HepG2 (cell line): ENCODE data around the gene TK1. TPM values are rescaled to one million over a fixed set of nuclear protein-coding genes. Genes with fewer than 3 reads are reported as not detected.
A peak's percentile ranks its signal among the peaks of the same experiment; 100 is the strongest.

Experiments used
- ATRX ChIP-seq: sonication (generic); formaldehyde crosslinking; IDR thresholded peaks from 2 replicates; pipeline ENCODE4 v1.4.0; 2020; ENCODE audit warnings: missing genetic modification reagents, borderline replicate concordance
- IKZF5 ChIP-seq: IDR thresholded peaks from 2 replicates; pipeline ENCODE4 v1.6.1; 2018; ENCODE audit warnings: missing genetic modification reagents, mild to moderate bottlenecking, missing compliant biosample characterization
- JARID2 ChIP-seq: sonication (generic); formaldehyde crosslinking; IDR thresholded peaks from 2 replicates; pipeline ENCODE4 v1.8.1; 2023; ENCODE audit warnings: missing genetic modification reagents, inconsistent platforms; ENCODE audit not compliant: insufficient replicate concordance
- KIAA2018 ChIP-seq: sonication (generic); formaldehyde crosslinking; IDR thresholded peaks from 2 replicates; pipeline ENCODE4 v1.5.0; 2020; ENCODE audit warnings: mild to moderate bottlenecking, missing genetic modification reagents, borderline replicate concordance
- MTERF4 ChIP-seq: sonication (generic); formaldehyde crosslinking; IDR thresholded peaks from 2 replicates; pipeline ENCODE4 v1.8.0; 2023; ENCODE audit warnings: mild to moderate bottlenecking, missing genetic modification reagents
- PREB ChIP-seq: sonication (generic); formaldehyde crosslinking; IDR thresholded peaks from 2 replicates; pipeline ENCODE4 v1.4.0; 2020; ENCODE audit warnings: missing genetic modification reagents
- RFXAP ChIP-seq: sonication (generic); formaldehyde crosslinking; IDR thresholded peaks from 2 replicates; pipeline ENCODE4 v1.4.0; 2020; ENCODE audit warnings: missing genetic modification reagents, borderline replicate concordance
- RXRB ChIP-seq: IDR thresholded peaks from 2 replicates; pipeline ENCODE4 v1.6.1; 2016; ENCODE audit warnings: borderline replicate concordance, missing genetic modification reagents, missing compliant biosample characterization
- SETDB1 ChIP-seq: sonication (generic); formaldehyde crosslinking; IDR thresholded peaks from 2 replicates; pipeline ENCODE4 v1.5.1; 2020; ENCODE audit warnings: missing genetic modification reagents, mild to moderate bottlenecking, borderline replicate concordance
- SRY ChIP-seq: sonication (generic); formaldehyde crosslinking; IDR thresholded peaks from 2 replicates; pipeline ENCODE4 v1.8.0; 2022; ENCODE audit warnings: mild to moderate bottlenecking, missing genetic modification reagents
- SYNCRIP ChIP-seq: fragments of 200-400 bp; formaldehyde crosslinking; IDR thresholded peaks from 2 replicates; pipeline ENCODE4 v1.6.1; 2018; ENCODE audit warnings: mild to moderate bottlenecking, low read depth, low read length; ENCODE audit not compliant: insufficient read depth
- TCF7 ChIP-seq: sonication (generic); IDR thresholded peaks from 2 replicates; pipeline ENCODE4 v1.6.1; 2016; ENCODE audit warnings: antibody characterized with exemption, low read depth
- YY1 ChIP-seq: IDR thresholded peaks from 2 replicates; pipeline ENCODE4 v1.6.1; 2011; ENCODE audit warnings: low read length, low read depth, moderate library complexity, mild to moderate bottlenecking; ENCODE audit not compliant: insufficient read depth, insufficient replicate concordance
- ZEB1 ChIP-seq: IDR thresholded peaks from 2 replicates; pipeline ENCODE4 v1.6.1; 2012; ENCODE audit warnings: mild to moderate bottlenecking, low read depth, inconsistent platforms; ENCODE audit not compliant: insufficient replicate concordance
- ZMYM2 ChIP-seq: sonication (generic); formaldehyde crosslinking; IDR thresholded peaks from 2 replicates; pipeline ENCODE4 v1.8.0; 2022; ENCODE audit warnings: mild to moderate bottlenecking, missing genetic modification reagents
- ZNF367 ChIP-seq: sonication (generic); formaldehyde crosslinking; IDR thresholded peaks from 2 replicates; pipeline ENCODE4 v1.4.0; 2020; ENCODE audit warnings: missing genetic modification reagents, borderline replicate concordance
- ZNF543 ChIP-seq: sonication (generic); formaldehyde crosslinking; IDR thresholded peaks from 2 replicates; pipeline ENCODE4 v1.4.0; 2020; ENCODE audit warnings: mild to moderate bottlenecking, missing genetic modification reagents
- ZNF678 ChIP-seq: sonication (generic); formaldehyde crosslinking; IDR thresholded peaks from 2 replicates; pipeline ENCODE4 v1.4.0; 2020; ENCODE audit warnings: mild to moderate bottlenecking, missing genetic modification reagents
- polyA plus RNA-seq, 8 experiments: library from polyadenylated mRNA; depleted of rRNA in 3 of 8; stranded (reverse) in 7 of 8; unstranded in 1 of 8; fragments of >200 nt; fragmentation: Illumina TruSeq in 4 of 8; extraction: Trizol in 4 of 8; gene quantifications; 2 replicates each; pipeline versions ENCODE4 v1.2.1 to v1.2.3, GENCODE V29; 2011 to 2016; ENCODE audit warnings: low read depth in 4 of 8, missing spikeins in 1 of 8, mixed read lengths in 1 of 8; ENCODE audit not compliant: insufficient read depth in 1 of 8
- total RNA-seq, 5 experiments: library from RNA; depleted of rRNA; stranded (reverse); fragments of >200 nt; fragmentation: Illumina TruSeq; extraction: Trizol; gene quantifications; 2 replicates each; pipeline ENCODE4 v1.2.3, GENCODE V29; 2016; ENCODE audit warnings: low read depth in 1 of 5

The TK1 gene
- total and polyA plus RNA-seq, 2 of the 13 experiments (the other 11 are each of a cell fraction or from before 2014, with no cell fraction given), result 45.0 to 96.0 TPM

GRCh38 chr17:78128551-78129350, 58.1 kb downstream of the TK1 start, which contains the start of gene TMC6 (continued):
- no peak for TF ChIP-seq KIAA2018 (CRISPR knock-in tag)
- no peak for TF ChIP-seq ZMYM2 (CRISPR knock-in tag)
- TF ChIP-seq ZNF367 (CRISPR knock-in tag), result no peak
- no peak for TF ChIP-seq TCF7
- TF ChIP-seq MTERF4 (CRISPR knock-in tag), result no peak
- TF ChIP-seq SETDB1 (CRISPR knock-in tag), result no peak
- peak; percentile 78 for TF ChIP-seq ZEB1
- no peak for TF ChIP-seq RFXAP
- TF ChIP-seq ZNF678 (CRISPR knock-in tag), result no peak
- peak; percentile 13 for TF ChIP-seq YY1
- TF ChIP-seq SRY (CRISPR knock-in tag), result peak; percentile 55; the same call in 1 of the 2 replicates
- no peak for TF ChIP-seq PREB (CRISPR knock-in tag)
- no peak for TF ChIP-seq SYNCRIP
- TF ChIP-seq RXRB (CRISPR knock-in tag), result peak; percentile 61; the same call in 1 of the 2 replicates
- TF ChIP-seq ZNF543 (CRISPR knock-in tag), result no peak
- no peak for TF ChIP-seq ATRX (CRISPR knock-in tag)
- TF ChIP-seq IKZF5 (CRISPR knock-in tag), result peak; percentile 54; the same call in 1 of the 2 replicates
- TF ChIP-seq JARID2 (CRISPR knock-in tag), result no peak
